Endothelial cell of umbilical vein (primary cell): ENCODE results near the gene NKD2.

Experiments used
- EZH2 ChIP-seq: IDR thresholded peaks from 2 replicates; pipeline ENCODE4 v1.6.1; 2012; ENCODE audit warnings: borderline replicate concordance, low read depth, mild to moderate bottlenecking, moderate library complexity, low read length, inconsistent platforms; ENCODE audit not compliant: severe bottlenecking
- POLR2A ChIP-seq: IDR thresholded peaks from 2 replicates; pipeline ENCODE4 v1.6.1; 2012; ENCODE audit warnings: low read depth, mild to moderate bottlenecking, control low read depth, low read length
- TF ChIP-seq, protein P1 (sequence below), 2 donors: IDR thresholded peaks; 1 replicate in 1 of 2; 2 replicates in 1 of 2; pipeline ENCODE4 v1.5.1; 2011; ENCODE audit warnings: low read length in 2 of 2, mild to moderate bottlenecking in 2 of 2, moderate library complexity in 2 of 2, control low read depth in 1 of 2, inconsistent platforms in 1 of 2, low read depth in 1 of 2; ENCODE audit not compliant: insufficient read depth in 1 of 2; ENCODE audit errors: extremely low read depth in 1 of 2

DNA sequence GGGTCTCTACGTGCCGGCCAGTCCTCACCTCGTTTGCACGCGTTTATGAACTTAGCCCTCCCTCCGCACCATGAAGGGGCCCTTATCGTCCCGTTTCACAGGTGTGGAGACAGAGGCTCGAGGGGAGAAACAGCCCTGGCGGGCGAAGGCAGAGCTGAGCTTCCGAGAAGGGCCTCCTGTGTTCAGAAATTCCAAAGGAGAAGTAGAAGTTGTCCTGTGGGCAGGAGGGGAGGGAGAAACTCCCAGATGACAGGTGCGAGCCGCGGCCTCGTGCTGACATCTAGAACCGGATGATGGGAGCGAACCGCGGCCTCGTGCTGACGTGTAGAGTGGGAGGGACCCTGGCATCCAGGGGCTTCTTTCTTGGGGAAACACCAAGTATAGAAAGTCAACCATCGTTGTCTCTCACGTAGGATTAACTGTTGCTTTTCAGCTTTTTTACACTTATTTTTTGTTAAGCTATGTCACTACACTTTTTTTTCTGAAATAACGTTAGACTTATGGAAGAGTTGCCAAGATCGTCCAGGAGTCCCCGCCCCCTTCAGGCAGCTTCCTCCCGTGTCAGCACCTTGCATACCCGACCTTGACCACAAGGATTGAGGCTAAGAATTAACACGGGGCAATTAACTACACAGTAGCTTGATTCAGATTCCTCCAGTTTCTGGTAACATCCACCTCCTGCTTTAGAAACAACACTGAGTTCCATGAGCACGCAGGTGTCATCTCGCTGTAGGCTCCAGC is 42.8 kb upstream of the NKD2 start:
- TF ChIP-seq, protein P1, sequence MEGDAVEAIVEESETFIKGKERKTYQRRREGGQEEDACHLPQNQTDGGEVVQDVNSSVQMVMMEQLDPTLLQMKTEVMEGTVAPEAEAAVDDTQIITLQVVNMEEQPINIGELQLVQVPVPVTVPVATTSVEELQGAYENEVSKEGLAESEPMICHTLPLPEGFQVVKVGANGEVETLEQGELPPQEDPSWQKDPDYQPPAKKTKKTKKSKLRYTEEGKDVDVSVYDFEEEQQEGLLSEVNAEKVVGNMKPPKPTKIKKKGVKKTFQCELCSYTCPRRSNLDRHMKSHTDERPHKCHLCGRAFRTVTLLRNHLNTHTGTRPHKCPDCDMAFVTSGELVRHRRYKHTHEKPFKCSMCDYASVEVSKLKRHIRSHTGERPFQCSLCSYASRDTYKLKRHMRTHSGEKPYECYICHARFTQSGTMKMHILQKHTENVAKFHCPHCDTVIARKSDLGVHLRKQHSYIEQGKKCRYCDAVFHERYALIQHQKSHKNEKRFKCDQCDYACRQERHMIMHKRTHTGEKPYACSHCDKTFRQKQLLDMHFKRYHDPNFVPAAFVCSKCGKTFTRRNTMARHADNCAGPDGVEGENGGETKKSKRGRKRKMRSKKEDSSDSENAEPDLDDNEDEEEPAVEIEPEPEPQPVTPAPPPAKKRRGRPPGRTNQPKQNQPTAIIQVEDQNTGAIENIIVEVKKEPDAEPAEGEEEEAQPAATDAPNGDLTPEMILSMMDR (IDR thresholded peaks at IDR 0.05; ENCODE audit: extremely low read depth in 1 of 2, insufficient read depth in 1 of 2, low read depth in 1 of 2, low read length in 2 of 2) = no peak
- no peak for TF ChIP-seq EZH2
- no peak for TF ChIP-seq POLR2A
